Adrenal gland (tissue), 5 donors: Measurements from ENCODE around the gene C16orf90.

Experiments
- CTCF ChIP-seq, 6 experiments: fragments of 450-650 bp in 4 of 6; fragments of 200-600 bp in 2 of 6; sonication (generic) in 1 of 6; IDR thresholded peaks; 1 replicate in 5 of 6; 2 replicates in 1 of 6; pipeline versions ENCODE4 v1.5.1 to v1.8.0; 2016 to 2021; ENCODE audit warnings: antibody characterized with exemption in 6 of 6, mild to moderate bottlenecking in 2 of 6, moderate library complexity in 1 of 6
- POLR2A ChIP-seq, 2 donors: fragments of 450-650 bp; IDR thresholded peaks; one replicate each; pipeline ENCODE4 v1.6.1; 2017; ENCODE audit warnings: antibody characterized with exemption in 2 of 2, mild to moderate bottlenecking in 2 of 2, moderate library complexity in 1 of 2
- donor health status: DM: no; HTN: no; CAD: no.

DNA sequence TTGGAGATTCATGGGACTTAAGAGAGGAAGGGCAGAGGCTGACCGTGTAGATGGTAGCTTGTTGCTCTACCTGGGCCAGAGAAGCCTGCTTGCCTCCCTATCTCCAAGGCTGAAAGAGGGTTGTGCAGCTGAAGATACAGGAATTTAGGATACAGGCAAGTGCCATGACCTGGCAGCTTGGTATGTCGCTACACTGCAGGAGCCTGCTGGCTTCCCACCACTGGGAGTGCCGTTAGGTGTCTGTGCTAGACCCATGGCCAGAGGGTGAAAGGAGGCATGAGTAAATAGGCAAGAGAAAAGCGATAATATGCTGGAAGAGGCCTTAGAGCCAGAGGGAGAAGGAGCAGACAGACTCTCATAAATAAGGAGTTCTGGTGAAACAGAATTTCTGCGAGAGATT lies 41.2 kb downstream of the C16orf90 start:
- TF ChIP-seq POLR2A (IDR thresholded peaks at IDR 0.05): no peak
- TF ChIP-seq CTCF (IDR thresholded peaks at IDR 0.05): no peak
